DND-41 (cell line): ENCODE results near the gene KCNH2.

Experiments
- ATAC-seq: fragments of 200-7000 bp; cut with Tn5 transposase; 3 replicates; pipeline ENCODE4 v1.9.1; 2021; ENCODE audit warnings: low read depth; ENCODE audit not compliant: insufficient read depth
- DNase-seq: peaks from one replicate; pipeline ENCODE4 v3.0.0-alpha.2; 2020
- H2AFZ ChIP-seq: 2 replicates; pipeline ENCODE4 v1.6.0; 2012; ENCODE audit warnings: low read depth, low read length
- H3K27ac ChIP-seq: 2 replicates; pipeline ENCODE4 v1.5.1; 2012; ENCODE audit warnings: low read length, inconsistent platforms
- H3K27me3 ChIP-seq: fragments of 200-600 bp; sonication (generic); 2 replicates; pipeline ENCODE4 v1.6.0; 2012; ENCODE audit warnings: low read length, mild to moderate bottlenecking, inconsistent platforms; ENCODE audit not compliant: insufficient read depth, poor library complexity
- H3K36me3 ChIP-seq: 2 replicates; pipeline ENCODE4 v1.5.1; 2012; ENCODE audit warnings: low read length, inconsistent platforms; ENCODE audit not compliant: insufficient read depth
- H3K4me1 ChIP-seq: 2 replicates; pipeline ENCODE4 v1.5.1; 2012; ENCODE audit warnings: mild to moderate bottlenecking, low read length; ENCODE audit not compliant: insufficient read depth
- H3K4me2 ChIP-seq: 2 replicates; pipeline ENCODE4 v1.6.0; 2012; ENCODE audit warnings: mild to moderate bottlenecking, moderate library complexity, low read length, inconsistent platforms; ENCODE audit not compliant: insufficient read depth
- H3K4me3 ChIP-seq, 2 experiments: fragments of 200-600 bp in 1 of 2; shearing (Covaris generic) in 1 of 2; 2 replicates each; pipeline ENCODE4 v1.5.1; 2012 to 2016; ENCODE audit warnings: inconsistent platforms in 2 of 2, low read length in 2 of 2, mild to moderate bottlenecking in 2 of 2, low read depth in 1 of 2, moderate library complexity in 1 of 2
- H3K79me2 ChIP-seq: 2 replicates; pipeline ENCODE4 v1.6.0; 2012; ENCODE audit warnings: low read length, inconsistent platforms; ENCODE audit not compliant: insufficient read depth
- H3K9ac ChIP-seq: 2 replicates; pipeline ENCODE4 v1.6.0; 2012; ENCODE audit warnings: low read depth, mild to moderate bottlenecking, inconsistent platforms, low read length, moderate library complexity
- H3K9me3 ChIP-seq: 2 replicates; pipeline ENCODE4 v1.5.1; 2012; ENCODE audit warnings: low read length, moderate library complexity, mild to moderate bottlenecking, inconsistent platforms; ENCODE audit not compliant: insufficient read depth, severe bottlenecking
- H4K20me1 ChIP-seq: 2 replicates; pipeline ENCODE4 v1.6.0; 2012; ENCODE audit warnings: low read length; ENCODE audit not compliant: insufficient read depth
- CTCF ChIP-seq: IDR thresholded peaks from 2 replicates; pipeline ENCODE4 v1.5.1; 2012; ENCODE audit warnings: borderline replicate concordance, low read length, moderate library complexity, mild to moderate bottlenecking; ENCODE audit not compliant: poor library complexity, severe bottlenecking; ENCODE audit errors: extremely low read depth
- EZH2 ChIP-seq: IDR thresholded peaks from 3 replicates; pipeline ENCODE4 v1.6.1; 2012; ENCODE audit warnings: borderline replicate concordance, low read depth, mild to moderate bottlenecking, moderate library complexity, low read length, inconsistent platforms; ENCODE audit not compliant: severe bottlenecking

Gene KCNH2

DNA sequence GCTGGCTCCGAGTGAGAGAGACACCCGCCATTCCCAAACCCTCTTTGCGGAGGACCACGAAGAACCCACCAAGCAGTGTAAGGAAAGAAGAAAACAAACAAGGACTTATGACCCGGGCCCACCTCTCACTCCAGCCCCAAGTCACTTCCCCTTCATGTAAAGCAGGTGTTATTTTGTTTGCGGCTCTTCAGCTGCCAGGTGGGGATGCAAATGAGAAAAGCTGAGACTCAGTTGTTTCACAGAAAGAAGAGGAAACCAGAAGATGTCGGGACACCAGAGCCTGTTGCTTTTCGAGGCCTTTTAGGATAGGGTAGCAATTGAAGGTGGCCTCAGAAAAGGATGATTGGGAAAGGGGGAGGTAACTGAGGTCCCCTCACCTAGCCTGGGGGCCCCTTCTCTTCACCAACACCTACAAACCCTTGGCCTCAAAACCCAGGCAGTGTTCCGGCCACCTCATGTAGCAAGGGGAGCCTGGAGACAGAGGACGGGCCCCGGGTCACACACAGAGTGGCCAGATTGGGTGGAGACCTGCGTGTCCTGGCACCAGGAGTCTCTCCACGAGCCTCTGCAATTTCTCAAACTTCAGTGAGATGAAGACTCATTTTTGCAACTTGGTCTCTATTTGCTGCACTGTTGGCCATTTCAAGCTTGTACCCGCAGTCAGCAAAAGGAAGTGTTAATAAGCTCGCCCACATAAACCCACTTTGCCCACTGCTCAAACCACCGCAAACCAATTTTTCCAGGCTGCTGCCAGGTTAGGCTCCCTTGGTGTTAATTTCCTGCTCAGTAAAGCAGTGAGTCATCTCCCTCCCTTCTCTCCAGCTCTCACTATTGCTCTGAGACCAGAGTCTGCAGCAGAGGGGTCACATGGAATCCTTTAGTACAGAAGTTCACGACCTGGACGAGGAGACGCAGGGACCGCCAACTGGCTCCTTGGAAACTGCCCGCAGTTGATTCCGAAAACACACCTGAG lies 80.3 kb downstream of the KCNH2 start:
- H2AFZ ChIP-seq, result no peak overlapping the region
- no peak overlapping the region for H3K27ac ChIP-seq
- ATAC-seq, result 0 out of 3 replicates have a peak, but pooled peaks have one; percentile 21

GRCh38 chr7:150896562-150897209 lies 81.4 kb downstream of the KCNH2 start:
- Histone ChIP-seq H3K27me3 (peaks cover 25% of the 10 kb centered on the region), H4K20me1 (no peaks in the 10 kb centered on the region), H3K27ac (no peak overlapping the region), H3K4me3 (no peak overlapping the region), H3K4me2 (no peak overlapping the region), H2AFZ (no peak overlapping the region), H3K79me2 (no peaks in the 10 kb centered on the region), H3K36me3 (no peaks in the 10 kb centered on the region), H3K9me3 (no peaks in the 10 kb centered on the region), H3K9ac (no peak overlapping the region), H3K4me1 (no peaks in the 10 kb centered on the region)
- TF ChIP-seq CTCF, result no peak
- no peak for TF ChIP-seq EZH2
- no peak for ATAC-seq
- DNase-seq, result no peak

More for the DNA sequence above, 80.3 kb downstream of the KCNH2 start:
- Histone ChIP-seq H3K9me3 (no peaks in the 10 kb centered on the region), H4K20me1 (no peaks in the 10 kb centered on the region), H3K4me3 (no peak overlapping the region), H3K79me2 (no peaks in the 10 kb centered on the region), H3K4me1 (no peaks in the 10 kb centered on the region), H3K4me2 (no peak overlapping the region), H3K27me3 (peaks cover 31% of the 10 kb centered on the region), H3K9ac (no peak overlapping the region), H3K36me3 (no peaks in the 10 kb centered on the region)
- TF ChIP-seq EZH2 (no peak), CTCF (no peak)
- no peak for DNase-seq

GRCh38 chr7:150895809-150896208 lies 82.3 kb downstream of the KCNH2 start:
- Histone ChIP-seq H3K4me1 (no peaks in the 10 kb centered on the region), H3K36me3 (no peaks in the 10 kb centered on the region), H3K79me2 (no peaks in the 10 kb centered on the region), H3K4me2 (no peak overlapping the region), H3K9ac (no peak overlapping the region), H2AFZ (no peak overlapping the region), H3K4me3 (no peak overlapping the region), H3K9me3 (no peaks in the 10 kb centered on the region), H3K27me3 (peaks cover 22% of the 10 kb centered on the region), H4K20me1 (no peaks in the 10 kb centered on the region), H3K27ac (no peak overlapping the region)
- no peak for ATAC-seq
- TF ChIP-seq EZH2 (no peak), CTCF (no peak)
- DNase-seq, result no peak
